GM18861 (cell line): Measurements from ENCODE around the gene MARVELD2.
A peak's percentile ranks its signal among the peaks of the same experiment; 100 is the strongest.
"Not testable (repeated sequence)": the region's sequence is repeated elsewhere in the genome, so short reads cannot be mapped to it uniquely, and the experiment has no call there.

Source experiments
- ATAC-seq: cut with Tn5 transposase; IDR thresholded peaks from one replicate; pipeline ENCODE4 v1.9.1; 2021; ENCODE audit not compliant: unreplicated experiment

MARVELD2 gene

DNA sequence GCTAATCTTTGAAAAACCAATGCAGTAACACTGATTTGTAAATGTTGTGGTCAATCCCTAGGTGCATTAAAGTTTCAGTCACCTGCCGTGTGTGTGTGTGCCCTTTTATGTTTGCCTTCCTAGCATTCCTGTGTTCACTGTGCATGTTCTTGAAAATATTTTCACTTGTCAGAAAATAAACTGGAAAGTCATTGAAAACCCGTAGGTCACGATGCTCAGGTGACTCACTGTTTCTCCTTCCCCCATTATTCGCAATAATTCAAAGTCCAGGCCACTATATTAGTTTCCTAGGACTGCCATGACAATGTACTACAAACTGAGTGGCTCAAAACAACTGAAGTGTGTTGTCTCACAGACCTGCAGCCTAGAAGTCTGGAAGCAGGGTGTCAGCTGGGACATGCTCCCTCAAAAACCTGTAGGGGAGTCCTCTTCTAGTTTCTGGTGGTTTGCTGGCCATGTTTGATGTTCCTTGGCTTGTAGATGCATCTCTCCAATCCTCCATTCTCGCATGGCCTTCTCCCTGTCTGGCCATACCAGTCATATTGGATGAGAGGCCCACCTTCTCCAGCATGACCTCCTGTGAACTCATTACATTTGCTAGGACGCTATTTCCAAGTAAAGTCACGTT lies 29.3 kb downstream of the MARVELD2 start:
- ATAC-seq, result no peak

- ATAC-seq, result no peak
Measured at GRCh38 chr5:69449511-69449910, 34.6 kb downstream of the MARVELD2 start.

- ATAC-seq, result no peak
Measured at GRCh38 chr5:69450116-69450515, 35.2 kb downstream of the MARVELD2 start.

- ATAC-seq, result not testable (repeated sequence)
Measured at GRCh38 chr5:69450527-69450926, 35.6 kb downstream of the MARVELD2 start.

GRCh38 chr5:69451941-69452647 lies 37.2 kb downstream of the MARVELD2 start:
- no peak for ATAC-seq

- not testable (repeated sequence) for ATAC-seq
Measured at GRCh38 chr5:69453487-69453886, 38.6 kb downstream of the MARVELD2 start.

DNA sequence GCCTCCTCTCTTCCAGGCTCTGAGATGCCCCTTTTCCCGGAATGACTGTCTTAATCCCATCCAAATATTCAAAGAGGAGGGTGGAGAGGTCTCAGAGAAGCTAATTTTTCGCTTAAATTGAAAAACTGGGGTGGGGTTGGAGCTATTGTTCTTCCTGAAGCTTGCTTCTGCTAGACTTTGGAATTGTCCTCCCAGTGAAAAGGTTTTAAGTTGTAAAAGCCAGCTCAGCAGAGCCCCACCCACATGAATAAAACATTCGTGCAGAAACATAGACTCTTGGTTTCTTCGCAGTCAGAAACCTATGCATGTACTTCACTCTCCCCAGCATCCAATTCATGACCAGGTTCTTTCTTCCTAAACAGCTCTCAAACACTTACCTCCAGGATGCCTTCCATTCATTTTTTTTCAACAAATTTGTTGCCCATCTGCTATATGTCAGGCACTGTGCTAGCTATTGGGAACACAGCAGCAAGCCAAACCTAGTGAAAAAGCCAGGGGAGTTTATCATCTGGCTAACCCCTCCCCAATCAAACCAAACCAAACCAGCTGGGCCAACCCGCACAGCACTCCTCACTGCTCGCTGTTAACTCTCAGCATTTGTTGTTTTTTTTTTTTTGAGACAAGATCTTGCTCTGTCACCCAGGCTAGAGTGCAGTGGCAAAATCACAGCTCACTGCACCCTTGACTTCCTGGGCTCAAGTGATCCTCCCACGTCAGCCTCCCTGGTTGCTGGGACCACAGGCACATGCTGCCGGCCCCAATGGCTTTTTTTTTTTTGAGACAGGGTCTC lies 39.7 kb downstream of the MARVELD2 start:
- ATAC-seq, result no peak

DNA sequence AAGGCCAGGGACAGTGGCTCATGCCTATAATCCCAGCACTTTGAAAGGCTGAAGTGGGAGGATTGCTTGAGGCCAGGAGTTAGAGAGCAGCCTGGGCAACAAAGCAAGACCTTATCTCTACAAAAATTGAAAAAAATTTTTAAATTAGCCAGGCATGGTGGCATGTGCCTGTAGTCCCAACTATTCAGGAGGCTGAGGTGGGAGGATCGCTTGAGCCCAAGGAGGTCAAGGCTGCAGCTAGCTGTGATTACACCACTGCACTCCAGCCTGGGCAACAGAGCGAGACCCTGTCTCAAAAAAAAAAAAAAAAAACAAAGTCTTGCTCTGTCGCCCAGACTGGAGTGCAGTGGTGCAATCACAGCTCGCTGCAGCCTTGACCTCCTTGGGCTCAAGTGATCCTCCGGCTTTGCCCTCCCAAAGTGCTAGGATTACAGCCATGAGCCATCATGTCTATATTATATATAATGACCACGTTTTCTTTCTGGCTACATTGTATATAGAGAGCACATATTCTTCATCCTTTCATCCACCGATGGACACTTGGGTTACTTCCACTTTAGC lies 40.6 kb downstream of the MARVELD2 start:
- ATAC-seq, result not testable (repeated sequence)

DNA sequence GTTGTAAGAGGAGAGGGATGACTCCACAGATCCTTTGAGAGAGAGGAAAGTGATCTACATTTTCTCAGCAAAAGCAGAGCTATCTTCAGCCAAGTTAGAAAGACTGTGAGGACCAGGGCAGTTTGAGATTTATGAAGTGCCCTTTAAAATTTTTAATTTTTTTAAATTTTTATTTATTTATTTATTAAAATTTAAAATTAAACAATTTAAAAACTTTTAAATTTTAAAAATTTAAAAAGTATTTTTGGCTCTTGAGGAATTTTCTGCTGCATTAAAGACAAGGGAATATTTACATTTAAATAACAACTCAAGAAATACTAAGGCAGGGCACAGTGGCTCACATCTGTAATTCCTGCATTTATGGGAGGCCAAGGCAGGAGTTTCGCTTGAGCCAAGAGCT lies 47.3 kb downstream of the MARVELD2 start:
- ATAC-seq, result no peak

DNA sequence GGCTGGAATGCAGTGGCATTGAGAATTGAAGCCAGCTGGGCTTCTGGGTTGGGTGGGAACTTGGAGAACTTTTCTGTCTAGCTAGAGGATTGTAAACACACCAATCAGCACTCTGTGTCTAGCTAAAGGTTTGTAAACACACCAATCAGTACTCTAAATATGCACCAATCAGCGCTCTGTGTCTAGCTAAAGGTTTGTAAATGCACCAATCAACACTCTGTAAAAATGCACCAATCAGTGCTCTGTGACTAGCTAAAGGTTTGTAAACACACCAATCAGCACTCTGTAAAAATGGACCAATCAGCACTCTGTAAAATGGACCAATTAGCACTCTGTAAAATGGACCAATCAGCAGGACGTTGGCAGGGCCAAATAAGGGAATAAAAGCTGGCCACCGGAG lies 51.5 kb downstream of the MARVELD2 start:
- ATAC-seq, result not testable (repeated sequence)

- ATAC-seq, result peak; percentile 97
Measured at GRCh38 chr5:69467442-69468225, 52.7 kb downstream of the MARVELD2 start.

DNA sequence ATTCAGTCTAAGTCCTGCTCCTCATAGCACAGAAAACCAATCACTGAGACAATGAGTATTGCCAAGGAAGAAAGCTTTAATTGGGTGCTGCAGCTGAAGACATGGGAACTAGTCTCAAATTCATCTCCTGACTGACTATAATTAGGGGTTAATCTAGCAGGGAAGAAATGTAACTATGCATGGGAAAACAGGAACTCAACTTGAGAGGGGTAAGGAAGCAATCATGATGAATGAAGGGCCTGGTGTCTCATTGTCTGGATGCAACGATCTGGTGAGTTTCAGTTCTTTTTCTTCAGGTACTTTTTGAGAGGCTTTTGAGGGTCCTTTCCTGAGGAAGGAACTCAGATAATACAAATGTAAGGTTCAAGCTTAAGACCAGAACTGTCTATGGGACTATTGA lies 53.7 kb downstream of the MARVELD2 start:
- ATAC-seq, result no peak

DNA sequence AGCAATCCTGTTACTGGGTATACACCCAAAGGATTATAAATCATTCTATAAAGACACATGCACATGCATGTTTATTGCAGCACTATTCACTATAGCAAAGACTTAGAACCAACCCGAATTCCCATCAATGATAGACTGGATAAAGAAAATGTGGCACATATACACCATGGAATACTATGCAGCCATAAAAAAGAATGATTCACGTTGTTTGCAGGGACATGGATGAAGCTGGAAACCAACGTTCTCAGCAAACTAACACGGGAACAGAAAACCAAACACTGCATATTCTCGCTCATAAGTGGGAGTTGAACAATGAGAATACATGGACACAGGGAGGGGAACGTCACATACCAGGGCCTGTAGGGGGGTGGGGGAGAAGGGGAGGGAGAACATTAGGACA lies 56.6 kb downstream of the MARVELD2 start:
- not testable (repeated sequence) for ATAC-seq

DNA sequence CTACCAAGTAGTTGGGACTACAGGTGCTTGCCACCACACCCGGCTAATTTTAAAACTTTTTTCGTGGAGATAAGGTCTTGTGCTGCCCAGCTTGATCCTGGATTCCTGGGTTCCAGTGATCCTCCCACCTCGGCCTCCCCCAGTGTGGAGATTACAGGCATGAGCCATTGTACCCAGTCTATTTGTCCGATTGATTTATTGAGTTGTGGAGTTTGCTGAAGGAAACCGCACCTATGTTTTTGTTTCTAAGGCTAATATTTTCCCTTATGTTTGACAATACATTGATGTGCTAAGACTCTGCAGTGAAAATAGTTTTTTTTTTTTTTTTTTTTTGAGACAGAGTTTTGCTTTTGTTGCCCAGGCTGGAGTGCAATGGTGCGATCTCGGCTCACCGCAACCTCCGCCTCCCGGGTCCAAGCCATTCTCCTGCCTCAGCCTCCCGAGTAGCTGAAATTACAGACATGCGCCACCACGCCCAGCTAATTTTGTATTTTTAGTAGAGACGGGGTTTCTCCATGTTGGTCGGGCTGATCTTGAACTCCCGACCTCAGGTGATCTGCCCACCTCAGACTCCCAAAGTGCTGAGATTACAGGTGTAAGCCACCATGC lies 57.7 kb downstream of the MARVELD2 start:
- ATAC-seq, result not testable (repeated sequence)

DNA sequence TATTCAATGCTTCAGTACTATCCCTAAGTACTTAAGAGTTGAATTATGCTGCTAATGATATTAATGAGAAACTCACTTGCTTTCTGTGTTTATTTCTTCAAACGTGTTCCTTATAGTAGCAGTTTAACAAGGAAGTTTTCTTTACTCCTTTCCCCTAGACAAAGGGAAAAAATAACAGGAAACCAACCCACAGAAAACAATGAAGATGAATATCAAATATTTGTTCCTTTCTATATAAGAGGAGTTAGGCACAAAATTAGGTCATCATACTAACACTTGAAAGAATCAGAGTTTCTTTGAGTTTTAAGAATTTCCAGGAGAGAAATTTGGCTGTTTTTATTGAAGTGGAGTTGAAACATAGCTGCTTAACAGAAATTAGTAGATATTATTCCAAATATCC lies 62.3 kb downstream of the MARVELD2 start:
- ATAC-seq, result no peak

- ATAC-seq, result not testable (repeated sequence)
Measured at GRCh38 chr5:69478296-69478695, 63.4 kb downstream of the MARVELD2 start.

- no peak for ATAC-seq
Measured at GRCh38 chr5:69484891-69485290, 70.0 kb downstream of the MARVELD2 start.

DNA sequence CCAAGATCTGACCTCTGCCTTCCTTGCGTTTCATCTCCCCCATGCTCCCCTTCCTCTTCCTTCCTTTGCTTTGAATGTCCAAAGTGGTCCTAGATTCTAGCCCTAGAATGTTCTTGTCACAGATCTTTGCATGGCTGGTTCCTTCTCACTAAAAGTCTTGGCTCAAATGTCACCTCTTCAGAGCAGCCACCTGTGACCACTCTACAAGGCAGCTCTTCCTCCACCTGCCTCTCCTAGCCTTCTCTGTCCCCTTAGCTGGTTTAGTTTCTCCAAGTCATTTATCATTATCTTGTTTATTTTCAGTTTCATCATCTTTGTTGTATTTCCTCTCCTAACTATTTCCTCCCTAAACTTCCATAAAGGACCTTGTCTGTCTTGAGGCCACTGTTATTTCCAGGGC lies 70.6 kb downstream of the MARVELD2 start:
- ATAC-seq, result no peak

DNA sequence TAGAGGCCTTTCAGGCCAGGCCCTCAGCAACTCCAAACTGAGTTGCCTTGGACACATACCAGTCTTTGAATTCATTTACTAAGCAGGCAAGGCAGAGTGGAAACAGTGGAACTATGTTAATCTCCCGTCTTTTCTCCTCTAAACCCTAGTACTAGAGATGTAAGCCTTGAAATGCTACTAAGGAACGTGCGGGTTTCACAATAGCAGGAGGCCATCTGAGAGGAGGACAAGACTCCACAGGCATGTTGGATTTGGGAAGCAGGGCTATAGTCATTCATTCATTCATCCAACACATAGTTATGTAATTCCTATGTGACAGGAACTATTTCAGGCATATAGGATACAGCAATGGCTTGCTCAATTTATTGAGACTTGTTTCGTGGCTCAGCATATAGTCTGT lies 74.3 kb downstream of the MARVELD2 start:
- ATAC-seq, result no peak

DNA sequence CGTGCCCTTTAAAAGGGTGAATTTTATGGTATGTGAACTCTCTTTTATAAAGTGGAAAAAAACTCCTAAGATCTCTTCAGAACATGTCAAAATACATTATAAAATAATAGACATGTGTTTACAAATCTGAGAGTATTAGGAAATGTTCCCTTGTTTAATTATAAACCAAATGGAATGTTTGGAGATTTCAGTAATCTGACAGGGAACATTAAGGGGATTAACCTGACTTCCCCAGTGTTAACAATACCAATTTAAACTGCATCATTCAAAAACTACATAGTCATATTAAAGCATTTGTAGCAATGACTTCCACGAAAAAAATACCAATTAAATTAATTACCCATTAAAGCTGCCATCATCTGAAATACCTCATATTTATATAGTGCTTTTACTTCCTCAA lies 76.1 kb downstream of the MARVELD2 start:
- no peak for ATAC-seq
